Umbilical cord (tissue), 2 donors: Measurements from ENCODE around the gene SPDYE6. TPM values are rescaled to one million over a fixed set of nuclear protein-coding genes. Genes with fewer than 3 reads are reported as not detected.
"Not testable (repeated sequence)": the region's sequence is repeated elsewhere in the genome, so short reads cannot be mapped to it uniquely, and the experiment has no call there.

Experiments
- DNase-seq: peaks from one replicate; pipeline ENCODE4 v3.0.0-alpha.2; 2015; ENCODE audit warnings: low spot score
- total RNA-seq: library from RNA; depleted of rRNA; stranded (reverse); fragments of >200 nt; gene quantifications from one replicate; pipeline ENCODE4 v1.2.3, GENCODE V29; 2014; ENCODE audit warnings: low replicate concordance; ENCODE audit not compliant: insufficient read depth

Gene SPDYE6, protein sequence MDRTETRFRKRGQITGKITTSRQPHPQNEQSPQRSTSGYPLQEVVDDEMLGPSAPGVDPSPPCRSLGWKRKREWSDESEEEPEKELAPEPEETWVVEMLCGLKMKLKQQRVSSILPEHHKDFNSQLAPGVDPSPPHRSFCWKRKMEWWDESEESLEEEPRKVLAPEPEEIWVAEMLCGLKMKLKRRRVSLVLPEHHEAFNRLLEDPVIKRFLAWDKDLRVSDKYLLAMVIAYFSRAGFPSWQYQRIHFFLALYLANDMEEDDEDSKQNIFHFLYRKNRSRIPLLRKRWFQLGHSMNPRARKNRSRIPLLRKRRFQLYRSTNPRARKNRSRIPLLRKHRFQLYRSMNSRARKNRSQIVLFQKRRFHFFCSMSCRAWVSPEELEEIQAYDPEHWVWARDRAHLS
- total RNA-seq = not detected

DNA sequence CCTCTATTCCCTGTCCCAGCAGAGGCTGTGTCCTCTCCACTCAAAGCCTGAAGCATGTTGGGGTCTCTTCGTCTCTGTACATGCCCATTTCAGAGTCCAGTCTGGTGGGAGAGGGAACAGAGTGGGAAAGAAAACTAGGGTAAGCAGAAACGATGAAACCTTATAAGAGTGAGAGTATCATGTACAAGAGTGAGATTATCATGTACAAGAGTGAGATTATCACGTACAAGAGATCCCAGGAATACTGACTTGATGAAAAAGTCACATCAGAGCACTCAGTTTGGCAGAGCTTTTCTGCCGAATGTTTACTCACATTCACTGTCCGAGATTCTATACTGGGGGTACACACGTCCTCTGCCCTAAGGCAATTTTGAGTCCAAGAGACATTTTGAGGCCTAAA lies at the start of gene SPDYE6:
Gene SPDYE6, minus strand, starts transcription at position 101 of the 400 bp plus-strand sequence. CDS start 421 bp downstream, outside the sequence.
- DNase-seq = not testable (repeated sequence)

DNA sequence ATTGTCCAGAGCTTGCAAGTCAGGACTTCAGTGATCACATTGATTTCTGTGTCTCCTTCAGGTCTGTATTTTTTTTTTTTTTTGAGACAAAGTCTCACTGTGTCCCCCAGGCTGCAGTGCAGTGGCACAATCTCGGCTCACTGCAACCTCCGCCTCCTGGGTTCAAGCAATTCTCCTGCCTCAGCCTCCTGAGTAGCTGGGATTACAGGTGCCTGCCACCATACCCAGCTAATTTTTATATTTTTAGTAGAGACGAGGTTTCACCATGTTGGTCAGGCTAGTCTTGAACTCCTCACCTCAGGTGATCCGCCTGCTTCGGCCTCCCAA lies 48.6 kb upstream of the SPDYE6 start:
- DNase-seq = not testable (repeated sequence)

DNA sequence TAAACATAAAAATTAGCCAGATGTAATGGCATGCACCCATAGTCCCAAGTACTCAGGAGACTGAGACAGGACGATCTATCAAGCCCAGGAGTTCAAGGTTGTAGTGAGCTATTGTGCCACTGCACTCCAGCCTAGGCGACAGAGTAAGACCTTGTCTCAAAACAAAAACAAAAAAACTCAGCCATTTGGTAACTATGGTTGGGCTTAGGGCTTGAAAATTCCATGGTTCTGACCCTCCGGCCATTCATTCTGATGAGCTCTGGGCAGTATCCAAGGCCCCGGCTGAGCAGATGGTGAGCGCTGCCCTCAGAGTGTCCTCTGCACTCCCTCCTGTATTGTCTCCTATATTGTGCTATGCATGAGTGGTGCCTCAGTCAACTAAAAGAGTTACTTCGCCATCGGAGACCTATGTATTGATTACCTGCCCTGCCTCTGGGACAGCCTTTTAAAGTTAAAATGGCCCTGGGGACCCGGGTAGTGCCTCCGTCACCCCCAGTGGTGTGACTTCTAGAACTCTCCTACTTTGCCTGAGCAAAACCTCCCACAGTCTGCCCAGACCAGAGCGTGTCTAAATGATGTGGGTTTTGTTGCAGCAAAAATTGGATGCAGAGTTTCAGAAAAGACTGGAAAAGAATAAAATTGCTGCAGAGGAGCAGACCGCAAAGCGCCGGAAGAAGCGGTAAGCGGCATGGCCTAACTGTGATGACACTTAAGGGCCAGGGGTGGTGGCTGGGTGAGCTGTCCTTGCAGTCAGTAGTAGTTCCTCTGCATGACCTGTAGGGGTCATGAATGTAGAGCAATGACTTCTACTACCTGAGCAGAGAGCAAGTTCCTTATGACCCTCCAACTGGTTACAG lies 48.0 kb upstream of the SPDYE6 start:
- peak; percentile 8 for DNase-seq

DNA sequence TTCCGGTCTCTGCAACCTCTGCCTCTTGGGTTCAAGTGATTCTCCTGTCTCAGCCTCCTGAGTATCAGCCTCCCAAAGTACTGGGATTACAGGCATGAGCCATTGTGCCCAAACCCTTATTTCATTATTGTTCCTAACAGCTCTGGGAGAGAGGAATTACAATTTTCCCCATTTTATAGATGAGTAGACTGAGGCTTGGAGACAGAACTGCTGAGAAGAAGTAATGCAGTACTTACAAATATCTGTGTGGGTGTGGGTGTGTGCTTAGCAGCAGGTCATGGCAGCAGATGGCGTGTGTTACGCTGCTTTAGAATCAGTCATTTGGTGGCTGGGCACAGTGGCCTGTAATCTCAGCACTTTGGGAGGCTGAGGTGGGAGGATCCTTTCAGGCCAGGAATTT lies 47.3 kb upstream of the SPDYE6 start:
- no peak for DNase-seq

DNA sequence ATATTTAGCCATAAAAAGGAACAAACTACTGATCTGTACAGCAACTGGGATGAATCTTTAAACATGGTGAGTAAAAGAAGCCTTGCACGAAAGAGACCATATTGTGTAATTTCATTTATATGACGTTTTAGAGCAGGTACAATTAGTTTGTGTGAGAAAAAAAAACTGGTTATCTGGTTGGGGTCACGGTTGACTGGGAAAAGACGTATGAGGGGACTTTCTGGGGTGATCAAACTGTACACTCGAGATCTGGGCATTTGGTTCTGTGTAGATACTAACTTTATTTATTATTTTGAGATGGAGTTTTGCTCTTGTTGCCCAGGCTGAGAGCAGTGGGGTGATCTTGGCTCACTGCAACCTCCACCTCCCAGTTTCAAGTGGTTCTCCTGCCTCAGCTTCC lies 44.1 kb upstream of the SPDYE6 start:
- DNase-seq = no peak

DNA sequence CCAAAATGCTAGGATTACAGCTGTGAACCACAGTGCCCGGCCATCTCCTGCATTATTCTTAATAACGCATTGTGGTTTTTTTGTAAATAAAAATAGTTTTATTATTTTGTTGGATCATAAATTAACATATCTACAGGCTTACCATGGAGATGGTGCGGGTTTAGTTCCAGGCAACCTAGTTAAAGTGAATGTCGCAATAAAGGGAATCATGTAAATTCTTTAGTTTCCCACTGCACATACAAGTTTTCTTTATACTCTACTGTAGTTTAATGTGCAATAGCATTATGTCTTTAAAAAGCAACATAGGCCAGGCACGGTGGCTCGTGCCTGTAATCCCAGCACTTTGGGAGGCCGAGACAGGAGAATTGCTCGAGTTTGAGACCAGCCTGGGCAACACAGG lies 42.3 kb upstream of the SPDYE6 start:
- DNase-seq = no peak

DNA sequence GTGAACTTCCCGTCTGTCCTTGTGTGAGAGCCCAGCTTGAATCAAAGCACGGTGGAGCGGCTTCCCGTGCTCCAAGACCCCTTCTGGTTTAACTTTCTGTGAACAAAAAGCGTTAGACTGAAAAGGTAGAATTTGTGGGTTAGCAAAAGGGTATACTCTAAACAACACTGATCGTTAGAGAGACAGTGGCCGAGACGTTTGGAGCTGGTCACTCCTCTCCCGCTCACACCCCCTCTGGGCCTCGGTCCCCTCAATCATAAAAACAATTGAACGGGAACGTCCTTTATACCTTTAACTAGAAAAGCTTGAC lies 40.4 kb upstream of the SPDYE6 start:
- no peak for DNase-seq

DNA sequence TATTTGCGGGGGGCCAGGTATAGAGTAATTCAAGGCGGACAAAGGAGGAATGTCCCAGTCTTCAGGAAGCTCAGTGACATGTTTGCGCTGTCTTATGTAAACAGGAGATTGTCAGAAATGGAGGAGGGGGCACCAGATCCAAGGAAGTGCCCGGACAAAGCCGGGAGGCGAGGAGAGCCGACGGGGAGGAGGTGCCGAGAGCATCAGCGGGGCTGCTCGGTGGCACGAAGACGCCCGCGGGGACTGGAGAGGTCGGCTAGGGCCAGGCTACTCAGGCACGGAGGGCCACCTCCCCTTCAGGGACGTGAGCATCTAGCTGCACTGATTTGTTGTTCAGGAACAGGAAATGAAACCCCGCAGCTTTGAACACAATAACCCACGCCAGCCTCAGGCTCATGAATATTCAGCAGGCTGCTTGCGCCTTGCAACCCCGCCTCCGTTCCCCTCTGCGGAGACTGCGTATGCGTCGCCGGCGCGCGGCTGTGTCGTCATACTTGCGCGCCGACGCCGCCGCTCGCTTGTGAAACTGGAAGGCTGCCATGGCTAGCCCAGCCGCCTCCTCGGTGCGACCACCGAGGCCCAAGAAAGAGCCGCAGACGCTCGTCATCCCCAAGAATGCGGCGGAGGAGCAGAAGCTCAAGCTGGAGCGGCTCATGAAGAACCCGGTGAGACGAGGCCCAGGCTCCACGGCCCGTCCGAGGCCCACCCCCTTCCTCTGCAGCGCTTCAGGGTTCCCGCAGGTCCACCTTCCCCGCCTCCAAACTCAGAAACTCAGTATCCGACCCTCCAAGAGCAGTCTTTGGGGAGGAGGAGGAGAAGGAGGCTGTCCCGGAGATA lies 39.8 kb upstream of the SPDYE6 start, which contains the start of gene PRKRIP1:
Gene PRKRIP1, plus strand, starts transcription at position 491 of the 837 bp plus-strand sequence. Its CDS starts 49 bp downstream, at position 540.
- DNase-seq = peak; percentile 94

DNA sequence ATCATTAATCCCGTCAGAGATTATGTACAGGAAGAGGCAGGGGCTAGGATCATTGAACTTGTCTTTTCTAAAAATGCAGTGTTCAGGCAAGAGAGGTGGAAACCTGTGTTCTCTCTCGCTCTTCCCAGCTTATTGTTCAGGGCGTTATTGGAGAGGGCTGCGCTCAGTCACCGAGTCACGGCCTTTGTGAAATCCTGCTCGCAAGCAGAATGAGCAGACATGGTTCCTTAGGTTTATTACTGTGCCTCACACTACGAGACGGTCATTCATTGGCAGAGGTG lies 39.3 kb upstream of the SPDYE6 start:
- no peak for DNase-seq

DNA sequence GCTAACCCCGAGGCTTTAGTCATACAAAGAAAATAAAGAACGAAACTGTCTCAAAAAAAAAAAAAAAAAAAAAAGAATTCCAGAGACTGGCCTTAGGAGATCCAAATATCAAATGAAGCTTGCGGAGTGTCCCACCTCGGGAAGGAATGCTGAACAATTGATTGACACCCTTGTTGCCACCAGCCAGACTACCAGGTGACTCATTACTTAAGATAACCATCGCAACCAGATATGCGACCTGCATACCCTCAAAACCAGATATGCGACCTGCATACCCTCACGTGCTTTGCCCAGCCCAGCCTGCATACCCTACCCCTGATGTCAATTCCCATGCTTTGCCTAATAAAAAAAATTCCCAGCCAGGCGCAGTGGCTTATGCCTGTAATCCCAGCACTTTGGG lies 37.2 kb upstream of the SPDYE6 start:
- peak; percentile 16 for DNase-seq

DNA sequence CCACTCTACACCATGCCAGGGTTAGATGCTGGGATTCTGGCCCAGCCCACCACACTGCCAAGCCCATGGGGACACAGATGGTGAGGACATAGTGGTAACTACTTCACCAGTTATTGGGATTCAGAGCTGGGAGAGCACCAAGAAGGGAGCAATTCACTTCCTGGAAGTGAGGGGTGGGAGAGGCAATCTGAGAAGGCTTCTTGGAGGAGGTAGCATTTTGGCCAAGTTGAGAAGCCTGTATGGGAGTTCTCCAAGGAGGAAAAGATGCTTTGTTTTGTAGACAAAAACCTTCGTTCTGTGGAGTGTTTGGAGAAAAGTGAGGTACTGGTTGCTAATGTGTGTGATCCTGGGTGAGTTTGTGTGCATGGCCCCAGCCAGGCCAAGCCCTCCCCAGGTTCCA lies 36.1 kb upstream of the SPDYE6 start:
- no peak for DNase-seq

DNA sequence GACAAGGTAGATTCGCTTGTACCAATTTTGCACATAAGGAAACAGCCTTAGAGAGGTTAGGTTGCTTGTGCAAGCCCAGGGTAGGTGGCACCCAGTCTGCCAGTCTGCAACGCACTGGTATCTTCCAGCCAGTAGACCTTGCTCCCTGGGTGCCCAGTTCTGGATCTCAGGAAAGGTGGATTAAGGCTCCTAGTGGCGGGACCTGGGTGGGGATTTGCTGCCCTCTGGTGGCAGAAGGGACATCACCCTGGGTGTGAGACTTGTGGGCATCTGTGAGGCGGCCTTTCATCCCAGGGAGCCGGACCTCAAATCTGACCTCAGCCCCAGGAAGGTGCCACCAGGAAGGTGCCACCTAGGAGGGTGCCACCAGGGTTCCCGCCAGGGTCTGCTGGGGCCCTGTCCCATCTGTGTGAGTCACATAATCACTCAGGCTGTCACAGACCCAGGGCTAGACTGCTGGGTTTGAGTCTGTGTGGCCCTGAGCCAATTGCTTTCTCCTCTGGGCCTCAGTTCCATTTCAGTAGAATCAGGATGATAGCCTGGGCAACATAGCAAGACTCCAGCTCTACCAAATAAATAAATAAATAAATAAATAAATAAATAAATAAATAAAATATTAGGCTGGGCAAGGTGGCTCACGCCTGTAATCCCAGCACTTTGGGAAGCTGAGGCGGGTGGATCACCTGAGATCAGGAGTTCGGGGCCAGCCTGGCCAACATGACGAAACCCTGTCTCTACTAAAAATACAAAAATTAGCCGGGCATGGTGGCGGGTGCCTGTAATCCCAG lies 34.6 kb upstream of the SPDYE6 start:
- peak; percentile 69 for DNase-seq

DNA sequence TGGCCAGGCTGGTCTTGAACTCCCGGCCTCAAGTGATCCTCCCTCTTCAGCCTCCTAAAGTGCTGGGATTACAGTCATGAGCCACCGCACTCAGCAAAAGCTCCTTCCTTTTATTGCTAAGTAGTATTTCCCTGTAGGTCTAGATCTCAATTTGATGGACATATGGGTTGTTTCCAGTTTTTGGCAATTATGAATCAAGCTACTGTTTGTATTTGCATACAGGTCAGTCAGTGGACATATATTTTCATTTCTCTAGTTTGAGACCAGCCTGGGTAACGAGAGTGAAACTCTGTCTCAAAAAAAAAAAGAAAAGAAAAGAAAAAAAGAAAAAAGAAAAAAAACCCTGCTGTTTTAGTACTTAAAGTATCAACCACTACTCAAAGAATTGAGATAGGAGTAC lies 33.6 kb upstream of the SPDYE6 start:
- no peak for DNase-seq

DNA sequence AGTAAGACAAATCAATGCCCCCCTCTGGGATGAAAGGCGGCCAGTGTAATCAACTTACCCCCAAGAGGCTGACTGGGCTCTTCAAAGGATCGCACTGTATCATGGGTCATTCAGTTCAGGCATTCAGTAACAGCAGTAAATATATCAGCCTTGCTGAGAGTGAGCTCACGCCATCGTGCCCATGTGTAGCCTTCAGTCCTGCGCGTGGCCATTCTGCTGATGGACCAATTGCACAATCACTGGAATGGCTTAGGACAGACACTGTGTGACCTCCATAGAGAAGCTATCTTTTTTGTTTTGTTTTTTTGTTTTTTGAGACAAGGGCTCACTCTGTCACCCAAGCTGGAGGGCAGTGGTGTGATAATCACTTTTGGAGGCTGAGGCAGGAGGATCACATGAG lies 30.8 kb upstream of the SPDYE6 start:
- DNase-seq = no peak

DNA sequence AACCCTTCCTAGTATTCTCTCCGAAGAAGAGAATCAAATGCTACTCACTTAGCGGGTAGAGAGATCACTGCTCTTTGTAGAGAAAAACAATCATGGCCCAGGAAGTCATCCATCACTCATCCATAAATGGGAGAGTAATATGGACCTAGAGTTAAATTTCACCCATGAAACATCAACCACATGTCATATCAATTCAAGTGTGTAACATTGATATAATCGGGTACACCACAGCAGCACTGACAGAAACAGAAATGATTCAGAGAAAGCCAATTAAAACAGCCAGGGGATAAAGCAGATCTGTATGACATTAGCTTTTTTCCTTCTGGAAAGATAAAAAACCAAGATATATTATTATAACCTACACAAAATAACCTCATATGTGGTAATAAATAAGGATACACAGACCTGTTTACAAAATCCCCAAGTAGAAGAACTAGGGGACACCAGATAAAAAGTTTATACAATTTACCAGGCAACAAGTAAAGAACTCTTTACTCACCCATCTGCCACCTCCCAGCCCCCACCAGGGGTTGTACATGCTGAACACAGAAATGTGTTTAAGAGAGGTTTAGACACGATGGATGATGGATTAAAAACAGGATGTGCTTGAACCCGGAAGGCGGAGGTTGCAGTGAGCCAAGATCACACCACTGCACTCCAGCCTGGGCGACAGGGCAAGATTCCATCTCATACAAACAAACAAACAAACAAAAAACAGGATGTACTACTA lies 25.6 kb upstream of the SPDYE6 start:
- DNase-seq = not testable (repeated sequence)

DNA sequence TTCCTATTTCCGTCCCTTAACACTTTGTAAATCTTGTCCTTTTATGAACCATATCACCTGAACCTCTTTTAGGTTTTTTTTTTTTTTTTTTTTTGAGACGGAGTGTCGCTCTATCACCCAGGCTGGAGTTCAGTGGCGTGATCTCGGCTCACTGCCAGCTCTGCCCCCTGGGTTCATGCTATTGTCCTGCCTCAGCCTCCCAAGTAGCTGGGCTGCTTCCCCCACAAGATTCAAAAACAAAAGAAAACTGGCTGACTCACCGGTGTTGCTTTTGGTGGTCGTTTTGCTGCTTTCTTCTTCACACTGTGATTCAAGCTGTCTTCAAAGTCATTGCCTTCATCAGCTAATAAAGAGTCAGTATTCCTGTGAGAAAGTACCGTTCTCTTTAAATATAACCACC lies 24.6 kb upstream of the SPDYE6 start:
- not testable (repeated sequence) for DNase-seq

DNA sequence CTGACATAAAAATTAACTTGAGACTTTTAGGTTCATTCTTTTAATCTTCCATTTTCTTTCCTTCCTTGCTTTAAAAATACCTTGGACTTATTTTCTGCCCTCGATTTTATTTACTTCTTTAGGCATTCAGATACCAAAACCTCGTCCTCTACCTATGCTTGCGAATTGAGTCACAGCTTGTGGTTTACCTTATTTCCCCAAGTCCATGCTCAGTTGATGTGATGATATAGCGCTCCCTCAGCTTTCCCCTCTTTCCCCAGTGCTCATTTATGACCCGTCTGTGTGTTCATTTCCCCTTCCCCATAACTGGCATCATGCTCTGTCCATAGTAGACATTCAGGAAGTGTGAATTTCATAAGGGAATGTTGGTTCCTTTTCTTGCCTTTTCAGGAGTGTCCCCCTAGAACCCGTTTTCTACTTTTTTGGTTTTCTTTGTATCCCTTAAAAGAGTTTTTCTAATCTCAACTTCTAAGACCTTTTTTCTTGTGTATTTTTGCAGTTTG lies 20.8 kb upstream of the SPDYE6 start:
- no peak for DNase-seq

DNA sequence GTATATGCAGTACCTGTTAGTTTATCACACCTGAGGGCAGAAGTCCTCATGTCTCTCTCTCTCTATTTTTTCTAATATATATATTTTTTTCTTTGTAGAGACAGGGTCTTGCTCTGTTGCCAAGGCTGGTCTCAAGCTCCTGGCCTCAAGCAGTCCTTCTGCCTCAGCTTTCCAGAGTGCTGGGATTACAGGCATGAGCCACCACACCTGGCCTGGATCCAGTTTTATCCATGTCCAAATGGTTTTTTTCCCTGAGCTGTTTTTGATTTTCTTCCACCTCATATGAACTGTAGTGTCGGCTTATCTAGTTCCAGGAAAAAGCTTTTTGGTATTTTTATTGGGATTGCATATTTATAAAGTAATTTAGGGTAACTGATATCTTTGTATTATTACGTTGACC lies 16.6 kb upstream of the SPDYE6 start:
- not testable (repeated sequence) for DNase-seq

DNA sequence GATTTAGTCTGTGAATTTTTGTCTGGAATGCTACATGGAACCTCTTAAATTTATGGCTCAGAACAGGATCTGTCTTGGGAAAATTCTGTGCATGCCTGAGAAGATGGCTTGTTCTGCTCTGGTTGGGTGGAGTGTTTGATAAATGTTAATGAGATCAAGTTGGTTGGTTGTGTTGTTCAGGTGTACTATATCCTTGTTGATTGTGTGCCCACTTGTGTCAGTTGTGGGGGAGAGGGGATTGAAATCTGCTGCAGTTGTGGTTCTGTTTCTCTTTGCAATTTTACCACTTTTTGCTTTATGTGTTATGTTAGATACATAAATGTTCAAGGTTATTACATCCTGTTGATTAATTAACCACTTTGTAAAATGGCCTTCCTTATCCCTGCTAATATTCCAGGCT lies 13.8 kb upstream of the SPDYE6 start:
- DNase-seq = not testable (repeated sequence)

DNA sequence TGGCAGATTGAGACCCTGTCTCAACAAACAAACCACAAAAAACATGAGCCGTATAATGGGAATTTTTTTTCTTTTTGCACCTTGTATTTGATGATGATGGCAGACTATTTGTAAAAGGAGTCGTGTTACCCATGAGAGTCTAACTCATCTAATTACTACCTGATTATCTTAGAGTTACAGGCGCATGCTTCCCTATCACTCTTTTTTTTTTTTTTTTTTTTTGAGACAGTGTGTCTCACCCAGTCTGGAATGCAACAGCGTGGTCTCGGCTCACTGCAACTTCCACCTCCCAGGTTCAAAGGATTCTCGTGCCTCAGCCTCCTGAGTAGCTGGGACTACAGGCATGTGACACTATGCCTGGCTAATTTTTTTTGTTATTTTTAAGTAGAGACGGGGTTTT lies 9.1 kb upstream of the SPDYE6 start:
- DNase-seq = not testable (repeated sequence)
